ENCODE measurements around the gene LYSMD1. TPM values are rescaled to one million over a fixed set of nuclear protein-coding genes. Genes with fewer than 3 reads are reported as not detected.

LYSMD1 gene
- total and polyA plus RNA-seq, 2 donors (not counting 1 experiment from before 2014, with no cell fraction given) = 4.6 to 9.7 TPM

DNA sequence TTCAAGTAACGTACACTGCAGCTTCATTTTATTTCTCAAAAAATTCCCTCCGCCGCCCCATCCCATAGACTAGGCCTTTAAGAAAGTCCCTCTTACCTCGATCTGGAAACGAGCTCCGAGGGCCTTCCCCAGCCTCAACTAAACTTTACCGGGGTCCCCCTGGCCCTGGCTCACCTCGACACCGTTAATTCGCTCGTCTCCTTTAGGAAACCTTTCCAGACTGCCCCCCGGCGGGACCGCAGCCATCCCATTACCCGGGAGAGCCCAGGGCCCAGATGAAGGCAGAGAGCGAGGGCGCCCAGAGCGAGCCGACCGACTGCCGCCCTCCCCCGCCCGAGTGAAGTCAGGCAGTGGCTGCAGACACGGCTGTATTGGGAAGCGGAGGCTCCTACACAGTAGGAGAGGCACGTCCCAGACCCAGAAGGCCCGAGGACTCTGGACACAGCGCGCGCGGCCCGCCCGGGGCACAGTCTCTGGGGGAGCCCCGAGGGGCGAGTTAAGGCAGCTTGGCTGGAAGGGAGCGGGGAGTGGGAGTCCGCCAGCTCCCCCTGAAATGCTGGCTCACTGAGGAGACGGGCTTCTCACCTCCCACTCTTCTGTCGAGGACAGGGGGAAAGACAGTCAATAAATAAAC, 33.9 kb downstream of the LYSMD1 start:
- Histone ChIP-seq H3K79me2 (ENCODE audit: control insufficient read depth, insufficient read depth, low read length) (no peaks in the 10 kb centered on the region), H3K4me3 (replicated peaks in 1 of 4; ENCODE audit: control extremely low read depth in 1 of 4, insufficient read depth in 1 of 4, low read depth in 3 of 4, low read length in 4 of 4) (peak overlapping the region; percentile 29 to 47 (median 40)), H3K27me3 (ENCODE audit: control insufficient read depth, insufficient read depth, low read length) (no peaks in the 10 kb centered on the region), H3K4me1 (ENCODE audit: control insufficient read depth, extremely low read depth, insufficient read depth, low read length) (peaks cover 6% of the 10 kb centered on the region), H2AFZ (ENCODE audit: low read length) (peak overlapping the region; percentile 15), H3K9me3 (ENCODE audit: control insufficient read depth, insufficient read depth, low read depth, low read length) (no peaks in the 10 kb centered on the region), H3K27ac (ENCODE audit: insufficient read depth, low read length) (no peak overlapping the region), H4K20me1 (ENCODE audit: control insufficient read depth, extremely low read depth, insufficient read depth, low read length) (no peaks in the 10 kb centered on the region), H3K9ac (ENCODE audit: insufficient read depth, low read length) (no peak overlapping the region), H3K4me2 (ENCODE audit: extremely low read depth, insufficient read depth, low read length) (peak overlapping the region; percentile 21), H3K36me3 (ENCODE audit: control insufficient read depth, insufficient read depth, low read length) (no peaks in the 10 kb centered on the region)
- DNase-seq (ENCODE audit: low read depth in 2 of 2) = peak in 1 of 2 donors; percentile 30
- no peak for TF ChIP-seq EZH2 (IDR thresholded peaks at IDR 0.05; ENCODE audit: low read length, missing control alignments)
- no peak for TF ChIP-seq CTCF (conservative IDR thresholded peaks at IDR 0.05 in 1 of 2, IDR thresholded peaks at IDR 0.05 in 1 of 2; ENCODE audit: low read depth in 1 of 2, low read length in 2 of 2)

- no peaks in the 10 kb centered on the region for H4K20me1 ChIP-seq (ENCODE audit: control insufficient read depth, extremely low read depth, insufficient read depth, low read length)
- H3K79me2 ChIP-seq (ENCODE audit: control insufficient read depth, insufficient read depth, low read length) = no peaks in the 10 kb centered on the region
- H3K9ac ChIP-seq (ENCODE audit: insufficient read depth, low read length) = no peak overlapping the region
- H2AFZ ChIP-seq (ENCODE audit: low read length) = peak overlapping the region; percentile 15
- peak overlapping the region; percentile 29 to 47 (median 40) for H3K4me3 ChIP-seq (replicated peaks in 1 of 4; ENCODE audit: control extremely low read depth in 1 of 4, insufficient read depth in 1 of 4, low read depth in 3 of 4, low read length in 4 of 4)
- H3K9me3 ChIP-seq (ENCODE audit: control insufficient read depth, insufficient read depth, low read depth, low read length) = no peaks in the 10 kb centered on the region
- H3K27ac ChIP-seq (ENCODE audit: insufficient read depth, low read length) = no peak overlapping the region
- H3K4me2 ChIP-seq (ENCODE audit: extremely low read depth, insufficient read depth, low read length) = peak overlapping the region; percentile 21
- peak; percentile 88 to 91 for DNase-seq (ENCODE audit: low read depth in 2 of 2)
- H3K4me1 ChIP-seq (ENCODE audit: control insufficient read depth, extremely low read depth, insufficient read depth, low read length) = peaks cover 6% of the 10 kb centered on the region
- TF ChIP-seq EZH2 (IDR thresholded peaks at IDR 0.05; ENCODE audit: low read length, missing control alignments) (no peak), CTCF (conservative IDR thresholded peaks at IDR 0.05 in 1 of 2, IDR thresholded peaks at IDR 0.05 in 1 of 2; ENCODE audit: low read depth in 1 of 2, low read length in 2 of 2) (peak in 1 of 2 donors; percentile 2)
- H3K36me3 ChIP-seq (ENCODE audit: control insufficient read depth, insufficient read depth, low read length) = no peaks in the 10 kb centered on the region
- no peaks in the 10 kb centered on the region for H3K27me3 ChIP-seq (ENCODE audit: control insufficient read depth, insufficient read depth, low read length)
Observed at GRCh38 chr1:151130987-151131586, 34.6 kb downstream of the LYSMD1 start.

GRCh38 chr1:151128800-151129199, 36.9 kb downstream of the LYSMD1 start:
- no peak overlapping the region for H3K4me3 ChIP-seq (replicated peaks in 1 of 4; ENCODE audit: control extremely low read depth in 1 of 4, insufficient read depth in 1 of 4, low read depth in 3 of 4, low read length in 4 of 4)
- H3K4me2 ChIP-seq (ENCODE audit: extremely low read depth, insufficient read depth, low read length) = no peak overlapping the region
- H3K4me1 ChIP-seq (ENCODE audit: control insufficient read depth, extremely low read depth, insufficient read depth, low read length) = peaks cover 6% of the 10 kb centered on the region
- no peak overlapping the region for H3K27ac ChIP-seq (ENCODE audit: insufficient read depth, low read length)
- no peaks in the 10 kb centered on the region for H3K27me3 ChIP-seq (ENCODE audit: control insufficient read depth, insufficient read depth, low read length)
- H4K20me1 ChIP-seq (ENCODE audit: control insufficient read depth, extremely low read depth, insufficient read depth, low read length) = no peaks in the 10 kb centered on the region
- TF ChIP-seq EZH2 (IDR thresholded peaks at IDR 0.05; ENCODE audit: low read length, missing control alignments) (no peak), CTCF (conservative IDR thresholded peaks at IDR 0.05 in 1 of 2, IDR thresholded peaks at IDR 0.05 in 1 of 2; ENCODE audit: low read depth in 1 of 2, low read length in 2 of 2) (no peak)
- H2AFZ ChIP-seq (ENCODE audit: low read length) = no peak overlapping the region
- H3K9me3 ChIP-seq (ENCODE audit: control insufficient read depth, insufficient read depth, low read depth, low read length) = no peaks in the 10 kb centered on the region
- no peak overlapping the region for H3K9ac ChIP-seq (ENCODE audit: insufficient read depth, low read length)
- H3K79me2 ChIP-seq (ENCODE audit: control insufficient read depth, insufficient read depth, low read length) = no peaks in the 10 kb centered on the region
- no peaks in the 10 kb centered on the region for H3K36me3 ChIP-seq (ENCODE audit: control insufficient read depth, insufficient read depth, low read length)
- DNase-seq (ENCODE audit: low read depth in 2 of 2) = no peak

Data from fibroblast of lung (primary cell).